A673 (cell line): ENCODE measurements around the gene RBM19.

Experiments used
- EZH2 ChIP-seq: fragments of 200-600 bp; sonication (generic); IDR thresholded peaks from 2 replicates; pipeline ENCODE4 v1.6.1; 2017; ENCODE audit warnings: borderline replicate concordance, low read depth, mild to moderate bottlenecking, mixed read lengths, antibody characterized with exemption, low read length; ENCODE audit not compliant: poor library complexity, severe bottlenecking
- TF ChIP-seq, protein P1 (sequence below): fragments of 300-800, 200-600 bp; sonication (generic); conservative IDR thresholded peaks from 2 replicates; pipeline ENCODE4 v1.5.1; 2017; ENCODE audit warnings: low read depth, mild to moderate bottlenecking, antibody characterized with exemption, low read length, moderate library complexity, mixed read lengths

DNA sequence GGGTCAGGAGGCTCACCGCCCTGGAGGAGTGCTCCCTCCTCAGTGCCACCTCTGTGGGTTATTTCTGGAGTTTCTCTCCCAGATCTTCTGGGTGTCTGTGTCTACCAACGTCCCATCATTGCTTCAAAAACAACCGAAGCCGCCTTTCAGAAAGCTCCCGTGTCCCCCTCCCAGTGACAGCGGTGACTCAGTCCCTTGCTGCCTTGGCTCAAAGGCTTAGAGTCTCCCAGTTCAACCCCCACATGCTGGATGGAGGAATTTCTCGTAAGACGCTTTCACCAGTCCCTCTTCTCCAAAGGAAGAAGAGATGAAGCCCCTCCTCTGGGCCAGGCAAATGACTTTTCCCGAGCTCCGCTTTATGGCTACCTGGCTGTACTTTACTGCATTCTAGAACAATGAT lies 146.6 kb downstream of the RBM19 start:
- TF ChIP-seq, protein P1, sequence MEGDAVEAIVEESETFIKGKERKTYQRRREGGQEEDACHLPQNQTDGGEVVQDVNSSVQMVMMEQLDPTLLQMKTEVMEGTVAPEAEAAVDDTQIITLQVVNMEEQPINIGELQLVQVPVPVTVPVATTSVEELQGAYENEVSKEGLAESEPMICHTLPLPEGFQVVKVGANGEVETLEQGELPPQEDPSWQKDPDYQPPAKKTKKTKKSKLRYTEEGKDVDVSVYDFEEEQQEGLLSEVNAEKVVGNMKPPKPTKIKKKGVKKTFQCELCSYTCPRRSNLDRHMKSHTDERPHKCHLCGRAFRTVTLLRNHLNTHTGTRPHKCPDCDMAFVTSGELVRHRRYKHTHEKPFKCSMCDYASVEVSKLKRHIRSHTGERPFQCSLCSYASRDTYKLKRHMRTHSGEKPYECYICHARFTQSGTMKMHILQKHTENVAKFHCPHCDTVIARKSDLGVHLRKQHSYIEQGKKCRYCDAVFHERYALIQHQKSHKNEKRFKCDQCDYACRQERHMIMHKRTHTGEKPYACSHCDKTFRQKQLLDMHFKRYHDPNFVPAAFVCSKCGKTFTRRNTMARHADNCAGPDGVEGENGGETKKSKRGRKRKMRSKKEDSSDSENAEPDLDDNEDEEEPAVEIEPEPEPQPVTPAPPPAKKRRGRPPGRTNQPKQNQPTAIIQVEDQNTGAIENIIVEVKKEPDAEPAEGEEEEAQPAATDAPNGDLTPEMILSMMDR = no peak
- no peak for TF ChIP-seq EZH2
